ENCODE data around the gene SEMA3B.

Gene SEMA3B

DNA sequence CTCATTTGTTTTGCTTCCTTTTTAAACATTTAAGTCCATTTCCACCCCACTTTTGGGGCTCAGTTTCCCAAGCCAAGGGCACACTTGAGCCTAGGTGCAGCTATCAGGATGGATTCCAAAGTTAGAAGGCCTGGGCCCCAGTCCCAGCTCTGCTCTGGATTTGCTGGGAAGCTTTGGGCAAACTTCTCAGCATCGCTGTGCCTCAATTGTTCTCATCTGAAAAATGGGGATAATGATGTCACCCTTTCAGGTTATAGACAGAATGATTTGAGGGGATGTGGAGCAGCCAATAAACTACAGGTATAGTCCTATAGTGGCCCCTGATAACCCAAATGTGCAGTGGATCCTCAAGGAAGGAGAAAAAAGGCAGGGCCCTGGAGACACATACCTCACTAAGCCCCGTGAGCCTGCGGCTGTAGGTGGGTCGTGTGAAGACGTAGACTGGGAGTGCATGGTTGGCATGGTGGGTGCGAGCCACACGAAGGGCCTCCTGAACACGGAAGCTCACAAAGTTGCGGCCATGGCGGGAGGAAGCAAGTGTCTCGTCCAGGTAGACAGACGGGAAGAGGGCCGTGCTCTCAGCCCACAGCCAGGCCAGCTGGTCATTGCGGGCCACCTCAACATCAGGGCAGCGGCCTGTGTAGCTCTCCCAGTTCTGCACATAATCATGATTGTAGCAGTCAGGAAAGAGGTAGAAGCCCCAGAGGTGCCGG lies 50.4 kb downstream of the SEMA3B start:
- no peak for DNase-seq

GRCh38 chr3:50319894-50320625 lies 51.1 kb downstream of the SEMA3B start:
- no peak for DNase-seq

DNA sequence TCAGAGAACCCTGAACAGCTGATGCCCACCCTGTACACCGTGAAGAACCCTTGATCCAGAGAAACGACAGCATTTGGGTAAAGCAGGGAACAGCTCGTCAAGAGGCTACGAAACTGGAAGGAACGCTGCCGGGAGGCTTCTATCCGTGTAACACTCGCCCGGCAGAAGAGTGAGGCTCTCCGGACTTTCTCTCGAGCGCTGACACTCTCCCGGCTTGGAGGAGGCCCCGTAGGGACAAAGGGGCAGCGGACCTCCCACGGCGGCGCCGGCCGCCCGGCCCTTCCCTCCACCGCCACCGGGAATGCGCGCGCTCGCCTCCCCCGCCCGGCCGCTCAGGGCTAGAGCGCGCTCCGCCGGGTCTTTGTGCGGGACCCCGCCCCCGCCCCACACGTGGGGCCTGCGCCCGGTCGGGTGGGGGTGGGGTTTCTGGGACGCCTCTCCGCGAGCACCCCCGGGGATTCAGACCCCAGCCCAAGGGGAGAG lies 51.9 kb downstream of the SEMA3B start:
- DNase-seq, result no peak

GRCh38 chr3:50321336-50322114 lies 52.6 kb downstream of the SEMA3B start:
- DNase-seq, result peak; percentile 34

DNA sequence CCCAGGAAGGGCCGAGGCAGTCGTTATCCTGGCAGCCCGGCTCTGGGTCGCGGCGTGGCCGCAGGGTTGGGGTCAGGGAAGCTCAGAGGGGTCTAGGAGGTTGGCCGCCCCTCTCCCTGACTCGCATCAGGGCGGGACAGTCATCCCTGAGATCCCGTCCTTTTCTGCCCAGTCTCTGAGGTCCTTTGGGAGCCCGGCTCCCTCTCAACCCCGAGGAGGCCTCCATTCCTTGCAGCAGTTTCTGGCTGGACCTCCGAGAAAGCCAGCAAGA lies 53.1 kb downstream of the SEMA3B start:
- DNase-seq, result no peak

GRCh38 chr3:50322386-50323091 lies 53.6 kb downstream of the SEMA3B start, which contains the start of gene HYAL2:
Gene HYAL2 (minus strand): TSS chr3:50322745. CDS start chr3:50320489, 2,256 bp downstream.
- DNase-seq, result no peak

GRCh38 chr3:50323092-50323600 lies 54.2 kb downstream of the SEMA3B start:
- no peak for DNase-seq

DNA sequence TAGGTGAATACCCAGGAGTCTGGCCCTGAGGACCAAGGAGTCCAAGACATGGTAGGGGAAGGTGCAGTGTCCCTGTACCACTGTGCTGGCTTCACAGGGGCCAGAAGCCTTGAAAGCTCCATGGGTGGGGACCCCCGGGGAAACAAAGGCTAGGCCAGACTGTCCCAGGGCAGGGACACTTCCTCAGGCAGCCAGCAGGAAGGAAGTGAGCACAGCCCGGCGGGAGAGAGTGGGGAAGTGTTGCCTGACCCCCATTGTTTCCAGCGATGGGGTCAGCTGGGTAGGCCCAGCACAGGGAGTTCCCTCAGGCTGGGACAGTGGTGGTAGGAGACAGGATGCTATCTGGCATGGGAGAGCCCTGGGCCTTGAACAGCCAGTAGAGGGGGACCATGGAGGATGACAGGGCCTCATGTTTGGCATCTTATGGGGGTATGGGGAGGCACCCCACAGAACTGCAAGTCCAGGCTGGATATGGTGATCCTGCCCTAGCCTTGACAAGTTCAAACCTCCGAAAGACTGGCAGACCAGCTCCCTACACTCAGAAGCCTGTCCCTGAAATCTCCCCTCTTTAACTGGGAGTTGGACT lies 54.8 kb downstream of the SEMA3B start:
- no peak for DNase-seq

GRCh38 chr3:50324351-50325112 lies 55.6 kb downstream of the SEMA3B start:
- DNase-seq, result no peak

DNA sequence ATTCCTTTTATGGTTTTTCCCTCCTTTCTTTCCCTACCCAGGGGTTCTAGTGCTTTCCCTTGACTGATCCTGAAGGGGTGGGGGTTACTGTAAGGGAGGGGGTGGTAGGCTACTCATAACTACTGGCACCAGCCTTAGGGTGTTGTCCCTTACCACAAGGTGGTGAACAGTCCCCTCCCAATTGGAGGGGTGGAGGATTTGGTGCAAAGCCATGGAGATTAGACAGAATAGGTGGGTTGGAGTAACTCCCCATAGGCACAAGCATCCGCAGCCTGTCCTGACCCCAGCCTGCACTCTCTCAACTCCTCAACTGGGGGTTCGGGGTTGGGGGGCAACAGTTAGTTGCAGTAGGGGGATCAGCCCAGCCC lies 56.1 kb downstream of the SEMA3B start:
- DNase-seq, result no peak

DNA sequence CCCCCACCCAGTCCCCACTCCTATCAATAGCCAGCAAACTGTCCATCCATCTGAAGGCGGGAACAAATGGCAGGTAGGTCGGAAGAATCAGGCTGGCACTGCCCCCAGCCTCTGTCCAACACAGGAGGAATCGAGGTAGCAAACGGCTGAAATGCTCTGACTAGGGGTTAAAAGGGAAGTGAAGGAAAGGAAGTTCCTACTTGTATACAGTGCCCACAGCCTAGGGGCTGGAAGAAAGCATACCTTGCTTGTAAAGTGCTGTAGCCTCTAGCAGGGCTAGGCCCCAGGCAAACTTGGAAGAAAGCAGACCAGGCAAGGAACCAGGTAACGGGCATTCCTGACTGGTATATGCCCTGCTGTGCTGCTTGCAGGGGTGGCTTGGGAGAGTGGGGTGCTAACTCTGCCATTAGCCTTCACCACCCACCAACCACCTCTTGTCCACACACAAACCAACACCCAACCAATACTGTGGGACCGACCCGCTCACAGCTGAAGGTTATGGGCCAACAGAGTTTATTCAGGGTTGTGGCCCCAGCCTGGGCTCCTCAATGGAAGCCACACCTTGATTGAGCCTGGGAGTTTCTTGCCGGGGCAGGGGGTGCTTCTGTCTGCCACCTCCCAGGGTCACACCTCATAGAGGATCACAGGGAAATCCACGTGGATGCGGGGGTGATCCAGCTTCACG lies 56.7 kb downstream of the SEMA3B start:
- DNase-seq, result no peak

DNA sequence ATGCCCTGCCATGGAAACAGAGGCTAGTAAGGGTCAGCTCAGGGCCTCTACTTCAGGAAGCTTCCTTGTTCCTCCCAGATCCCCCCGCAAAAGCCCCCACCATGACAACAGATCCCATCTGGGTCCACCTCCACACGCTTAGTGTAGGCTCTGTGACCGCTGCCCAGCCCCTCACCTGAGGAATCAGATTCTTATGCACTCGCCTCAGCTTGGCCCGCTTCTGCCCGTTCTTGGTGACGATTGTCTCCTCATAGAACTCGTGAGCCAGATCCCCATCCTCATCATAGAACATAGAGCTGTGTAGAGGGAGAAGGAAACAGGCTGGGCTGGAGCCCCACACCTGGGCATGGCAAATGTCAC lies 57.2 kb downstream of the SEMA3B start:
- no peak for DNase-seq

- DNase-seq, result no peak
These were observed 58.2 kb downstream of the SEMA3B start for GRCh38 chr3:50327129-50327528.
